ENCODE measurements around the gene LAMA5. TPM values are rescaled to one million over a fixed set of nuclear protein-coding genes. Genes with fewer than 3 reads are reported as not detected.

Gene LAMA5
- total RNA-seq, 2 experiments from 2014 or later, result 0.30 to 1.0 TPM

- ChIA-PET POLR2A (no interaction called here), CTCF (no interaction called here)
Observed at GRCh38 chr20:62405981-62406513, 38.9 kb upstream of the LAMA5 start.

GRCh38 chr20:62405108-62405980, 38.2 kb upstream of the LAMA5 start:
- POLR2A ChIA-PET, result no interaction called here

GRCh38 chr20:62404761-62405107, 37.6 kb upstream of the LAMA5 start:
- ChIA-PET POLR2A (no interaction called here), CTCF (no interaction called here)

More at GRCh38 chr20:62405108-62405980, 38.2 kb upstream of the LAMA5 start:
- CTCF ChIA-PET, result no interaction called here

GRCh38 chr20:62404112-62404665, 37.1 kb upstream of the LAMA5 start:
- ChIA-PET POLR2A (no interaction called here), CTCF (no interaction called here)

- CTCF ChIA-PET, result no interaction called here
- POLR2A ChIA-PET, result no interaction called here
Observed at GRCh38 chr20:62403331-62403730, 36.2 kb upstream of the LAMA5 start.

GRCh38 chr20:62402456-62403150, 35.5 kb upstream of the LAMA5 start:
- ChIA-PET CTCF (no interaction called here), POLR2A (no interaction called here)

GRCh38 chr20:62401331-62401779, 34.2 kb upstream of the LAMA5 start:
- ChIA-PET POLR2A (no interaction called here), CTCF (interaction anchor here (0.8 kb wide), 1 partner anchor 9 kb away, joined by 3 read pairs; no protein-coding TSS in a partner anchor)

GRCh38 chr20:62400541-62400940, 33.4 kb upstream of the LAMA5 start:
- ChIA-PET POLR2A (no interaction called here), CTCF (no interaction called here)

GRCh38 chr20:62400021-62400420, 32.9 kb upstream of the LAMA5 start:
- ChIA-PET POLR2A (interaction anchor here (0.7 kb wide), 1 partner anchor 83 kb away, joined by 7 read pairs; no protein-coding TSS in a partner anchor), CTCF (no interaction called here)

GRCh38 chr20:62398120-62398821, 31.2 kb upstream of the LAMA5 start:
- ChIA-PET POLR2A (no interaction called here), CTCF (no interaction called here)

GRCh38 chr20:62396367-62397239, 29.5 kb upstream of the LAMA5 start:
- ChIA-PET POLR2A (interaction anchor here (0.9 kb wide), 1 partner anchor 10 kb away, joined by 3 read pairs; the partner anchor contains the start of gene RPS21), CTCF (interaction anchor here (0.6 to 1.5 kb wide), 2 partner anchors 14 to 346 kb away, joined by 3 to 4 read pairs; no protein-coding TSS in a partner anchor)

- ChIA-PET POLR2A (no interaction called here), CTCF (interaction anchor here (1.5 kb wide), 1 partner anchor 13 kb away, joined by 3 read pairs; no protein-coding TSS in a partner anchor)
Observed at GRCh38 chr20:62395311-62396242, 28.5 kb upstream of the LAMA5 start.

- ChIA-PET CTCF (interaction anchor here (1.5 kb wide), 1 partner anchor 12 kb away, joined by 3 read pairs; no protein-coding TSS in a partner anchor), POLR2A (no interaction called here)
Observed at GRCh38 chr20:62394248-62395245, 27.4 kb upstream of the LAMA5 start.

- POLR2A ChIA-PET, result no interaction called here
- CTCF ChIA-PET, result no interaction called here
Observed at GRCh38 chr20:62393830-62394229, 26.7 kb upstream of the LAMA5 start.

- ChIA-PET POLR2A (no interaction called here), CTCF (no interaction called here)
Observed at GRCh38 chr20:62393335-62393665, 26.2 kb upstream of the LAMA5 start.

- ChIA-PET POLR2A (no interaction called here), CTCF (no interaction called here)
Observed at GRCh38 chr20:62392621-62393334, 25.7 kb upstream of the LAMA5 start.

Data from activated CD8-positive, alpha-beta memory T cell treated with anti-CD3 and anti-CD28 coated beads for 36 hours (primary cell).